Fibroblast of skin of abdomen (primary cell): ENCODE measurements around the gene SCG5.

Source experiments
- DNase-seq: peaks from one replicate; pipeline ENCODE4 v3.0.0-alpha.2; 2013

Gene SCG5

DNA sequence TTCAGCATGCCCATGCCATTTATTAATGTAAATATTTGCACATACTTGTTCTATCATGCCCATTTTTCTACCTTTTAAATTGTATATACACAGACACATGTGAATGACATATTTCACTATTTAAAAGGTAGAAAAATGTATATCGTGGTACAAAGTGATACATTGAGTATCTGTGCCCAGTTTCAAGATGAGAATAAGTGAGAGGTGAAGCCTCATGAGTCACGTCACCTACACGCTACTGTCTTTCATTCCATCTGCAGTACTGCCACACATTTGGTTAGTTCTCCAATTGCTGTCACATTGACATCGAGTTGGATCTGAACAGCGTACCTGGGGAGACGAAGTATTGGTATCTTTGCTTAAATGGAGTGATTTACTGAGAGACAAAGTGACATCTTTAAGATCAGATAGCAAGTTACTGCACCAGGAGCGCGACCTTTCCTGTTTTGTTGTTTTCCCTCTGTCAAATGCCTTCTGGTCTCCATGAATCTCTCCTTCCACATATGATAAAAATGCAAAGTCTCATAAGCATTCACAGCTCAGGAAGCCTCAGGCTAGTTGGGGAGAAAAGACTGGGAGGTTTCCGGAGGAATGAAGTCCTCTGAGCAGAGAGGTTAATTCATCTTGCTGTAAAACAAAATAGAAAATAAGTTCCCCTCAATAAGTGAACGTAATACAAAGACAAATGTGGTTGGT, 88.3 kb downstream of the SCG5 start:
- DNase-seq: no peak

DNA sequence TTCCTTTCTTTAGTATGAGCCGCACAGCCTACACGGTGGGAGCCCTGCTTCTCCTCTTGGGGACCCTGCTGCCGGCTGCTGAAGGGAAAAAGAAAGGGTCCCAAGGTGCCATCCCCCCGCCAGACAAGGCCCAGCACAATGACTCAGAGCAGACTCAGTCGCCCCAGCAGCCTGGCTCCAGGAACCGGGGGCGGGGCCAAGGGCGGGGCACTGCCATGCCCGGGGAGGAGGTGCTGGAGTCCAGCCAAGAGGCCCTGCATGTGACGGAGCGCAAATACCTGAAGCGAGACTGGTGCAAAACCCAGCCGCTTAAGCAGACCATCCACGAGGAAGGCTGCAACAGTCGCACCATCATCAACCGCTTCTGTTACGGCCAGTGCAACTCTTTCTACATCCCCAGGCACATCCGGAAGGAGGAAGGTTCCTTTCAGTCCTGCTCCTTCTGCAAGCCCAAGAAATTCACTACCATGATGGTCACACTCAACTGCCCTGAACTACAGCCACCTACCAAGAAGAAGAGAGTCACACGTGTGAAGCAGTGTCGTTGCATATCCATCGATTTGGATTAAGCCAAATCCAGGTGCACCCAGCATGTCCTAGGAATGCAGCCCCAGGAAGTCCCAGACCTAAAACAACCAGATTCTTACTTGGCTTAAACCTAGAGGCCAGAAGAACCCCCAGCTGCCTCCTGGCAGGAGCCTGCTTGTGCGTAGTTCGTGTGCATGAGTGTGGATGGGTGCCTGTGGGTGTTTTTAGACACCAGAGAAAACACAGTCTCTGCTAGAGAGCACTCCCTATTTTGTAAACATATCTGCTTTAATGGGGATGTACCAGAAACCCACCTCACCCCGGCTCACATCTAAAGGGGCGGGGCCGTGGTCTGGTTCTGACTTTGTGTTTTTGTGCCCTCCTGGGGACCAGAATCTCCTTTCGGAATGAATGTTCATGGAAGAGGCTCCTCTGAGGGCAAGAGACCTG, 89.5 kb downstream of the SCG5 start:
- no peak for DNase-seq

DNA sequence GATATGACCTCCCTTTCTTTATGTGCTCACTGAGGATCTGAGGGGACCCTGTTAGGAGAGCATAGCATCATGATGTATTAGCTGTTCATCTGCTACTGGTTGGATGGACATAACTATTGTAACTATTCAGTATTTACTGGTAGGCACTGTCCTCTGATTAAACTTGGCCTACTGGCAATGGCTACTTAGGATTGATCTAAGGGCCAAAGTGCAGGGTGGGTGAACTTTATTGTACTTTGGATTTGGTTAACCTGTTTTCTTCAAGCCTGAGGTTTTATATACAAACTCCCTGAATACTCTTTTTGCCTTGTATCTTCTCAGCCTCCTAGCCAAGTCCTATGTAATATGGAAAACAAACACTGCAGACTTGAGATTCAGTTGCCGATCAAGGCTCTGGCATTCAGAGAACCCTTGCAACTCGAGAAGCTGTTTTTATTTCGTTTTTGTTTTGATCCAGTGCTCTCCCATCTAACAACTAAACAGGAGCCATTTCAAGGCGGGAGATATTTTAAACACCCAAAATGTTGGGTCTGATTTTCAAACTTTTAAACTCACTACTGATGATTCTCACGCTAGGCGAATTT, 91.2 kb downstream of the SCG5 start:
- DNase-seq: no peak

DNA sequence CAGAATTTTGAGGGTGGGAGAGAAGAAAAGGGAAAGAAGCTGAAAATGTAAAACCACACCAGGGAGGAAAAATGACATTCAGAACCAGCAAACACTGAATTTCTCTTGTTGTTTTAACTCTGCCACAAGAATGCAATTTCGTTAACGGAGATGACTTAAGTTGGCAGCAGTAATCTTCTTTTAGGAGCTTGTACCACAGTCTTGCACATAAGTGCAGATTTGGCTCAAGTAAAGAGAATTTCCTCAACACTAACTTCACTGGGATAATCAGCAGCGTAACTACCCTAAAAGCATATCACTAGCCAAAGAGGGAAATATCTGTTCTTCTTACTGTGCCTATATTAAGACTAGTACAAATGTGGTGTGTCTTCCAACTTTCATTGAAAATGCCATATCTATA, 91.8 kb downstream of the SCG5 start:
- DNase-seq: no peak

DNA sequence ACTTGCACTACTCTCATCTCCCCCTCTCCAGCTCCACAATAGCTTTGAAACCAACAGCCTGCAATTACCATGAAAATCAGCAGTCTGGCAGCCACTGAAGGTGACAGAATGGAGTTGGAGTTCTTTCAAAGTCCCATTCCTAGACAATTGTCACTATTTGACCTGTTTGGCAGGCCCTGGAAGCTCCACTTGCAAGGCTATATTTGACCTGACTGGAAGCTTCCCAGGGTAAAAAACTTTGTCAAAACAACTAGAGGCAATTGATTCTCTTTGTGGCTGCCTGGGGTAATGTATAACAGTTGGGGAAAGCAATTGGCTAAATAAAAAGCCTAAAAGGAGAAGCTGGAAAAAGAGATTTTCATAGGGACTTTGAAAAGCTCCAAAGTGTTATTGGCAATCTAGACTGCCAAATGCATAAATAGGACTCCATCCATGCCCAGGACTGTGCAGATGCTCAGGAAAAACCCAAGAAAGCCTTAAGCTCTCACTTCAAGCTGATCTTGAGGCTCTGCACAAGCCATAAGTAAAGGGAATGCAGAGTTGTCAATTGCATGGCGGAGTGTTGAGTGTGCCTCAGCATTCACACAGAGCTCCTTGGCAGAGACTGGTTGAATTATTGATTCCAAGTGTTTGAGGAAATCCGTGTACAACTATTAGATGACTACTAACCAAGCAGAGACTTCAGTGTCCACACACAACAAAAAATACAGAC, 94.6 kb downstream of the SCG5 start:
- no peak for DNase-seq

DNA sequence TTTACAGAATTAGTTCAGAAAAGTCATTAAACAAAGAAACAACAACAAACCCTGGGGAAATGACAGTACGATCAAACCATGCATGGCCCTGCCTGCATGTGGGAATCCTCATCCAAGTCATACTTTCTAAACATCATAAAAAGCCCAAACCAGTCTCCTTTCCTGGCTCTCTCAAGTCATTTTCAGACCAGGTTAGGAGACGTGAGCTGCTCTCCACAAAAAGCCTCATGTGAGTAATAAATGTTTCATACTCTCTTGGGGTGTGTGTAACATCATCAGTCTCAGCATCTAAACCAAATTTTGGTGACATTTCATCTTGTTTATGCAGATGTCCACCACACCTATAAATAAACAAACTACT, 95.2 kb downstream of the SCG5 start:
- no peak for DNase-seq

DNA sequence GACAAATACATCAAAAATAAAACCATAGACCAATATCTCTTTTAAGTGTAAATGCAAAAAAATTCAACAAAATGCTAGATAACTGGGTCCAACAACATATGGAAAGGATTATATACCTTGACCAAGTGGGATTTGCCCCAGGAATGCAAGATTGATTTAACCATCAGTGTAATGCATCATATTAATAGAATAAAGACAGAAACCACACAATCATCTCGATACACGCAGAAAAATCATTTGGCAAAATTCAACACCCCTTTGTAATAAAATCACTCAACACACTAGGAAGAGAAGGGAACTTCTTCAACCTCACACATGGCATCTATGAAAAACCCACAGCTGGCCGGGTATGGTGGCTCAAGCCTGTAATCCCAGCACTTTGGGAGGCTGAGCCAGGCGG, 95.8 kb downstream of the SCG5 start:
- DNase-seq: peak; percentile 65

DNA sequence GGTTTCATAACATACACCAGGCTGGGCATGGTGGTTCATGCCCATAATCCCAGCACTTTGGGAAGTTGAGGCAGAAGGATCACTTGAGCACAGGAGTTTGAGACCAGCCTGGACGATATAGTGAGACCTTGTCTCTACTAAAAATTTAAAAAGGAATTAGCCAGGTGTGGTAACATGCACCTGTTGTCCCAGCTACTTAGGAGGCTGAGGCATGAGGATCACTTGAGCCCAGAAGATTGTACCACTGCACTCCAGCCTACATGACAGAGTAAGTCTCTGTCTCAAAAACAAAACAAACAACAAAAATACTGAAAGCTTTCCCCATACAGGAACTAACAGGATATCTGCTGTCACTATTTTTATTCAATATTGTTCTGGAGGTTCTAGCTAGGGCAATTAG, 97.2 kb downstream of the SCG5 start:
- DNase-seq: no peak

DNA sequence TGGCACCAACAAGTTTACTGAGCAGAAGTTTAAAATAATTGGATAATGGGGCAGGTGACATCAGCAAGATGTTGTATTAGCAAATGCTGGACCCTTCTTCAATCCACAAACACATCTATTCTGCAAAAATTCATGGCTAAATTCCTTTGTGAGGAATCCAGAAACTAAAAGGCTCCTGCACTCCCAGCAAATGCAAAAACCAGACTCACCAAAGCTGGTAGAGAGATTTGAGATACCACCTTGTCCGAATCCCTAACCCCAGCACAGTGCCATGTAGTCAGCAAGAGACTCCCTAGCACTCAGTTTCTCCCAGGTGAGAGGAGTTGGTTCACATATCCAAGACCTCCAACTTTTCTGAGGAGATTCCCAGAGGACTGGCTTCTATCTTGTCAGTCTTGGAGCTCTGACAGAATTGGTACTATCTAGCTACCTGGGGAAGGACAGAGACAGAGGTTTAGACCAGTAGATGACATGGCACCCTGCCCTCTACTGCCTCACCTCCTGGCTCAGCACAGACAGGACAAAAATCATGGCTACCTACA, 98.1 kb downstream of the SCG5 start:
- DNase-seq: peak; percentile 45

DNA sequence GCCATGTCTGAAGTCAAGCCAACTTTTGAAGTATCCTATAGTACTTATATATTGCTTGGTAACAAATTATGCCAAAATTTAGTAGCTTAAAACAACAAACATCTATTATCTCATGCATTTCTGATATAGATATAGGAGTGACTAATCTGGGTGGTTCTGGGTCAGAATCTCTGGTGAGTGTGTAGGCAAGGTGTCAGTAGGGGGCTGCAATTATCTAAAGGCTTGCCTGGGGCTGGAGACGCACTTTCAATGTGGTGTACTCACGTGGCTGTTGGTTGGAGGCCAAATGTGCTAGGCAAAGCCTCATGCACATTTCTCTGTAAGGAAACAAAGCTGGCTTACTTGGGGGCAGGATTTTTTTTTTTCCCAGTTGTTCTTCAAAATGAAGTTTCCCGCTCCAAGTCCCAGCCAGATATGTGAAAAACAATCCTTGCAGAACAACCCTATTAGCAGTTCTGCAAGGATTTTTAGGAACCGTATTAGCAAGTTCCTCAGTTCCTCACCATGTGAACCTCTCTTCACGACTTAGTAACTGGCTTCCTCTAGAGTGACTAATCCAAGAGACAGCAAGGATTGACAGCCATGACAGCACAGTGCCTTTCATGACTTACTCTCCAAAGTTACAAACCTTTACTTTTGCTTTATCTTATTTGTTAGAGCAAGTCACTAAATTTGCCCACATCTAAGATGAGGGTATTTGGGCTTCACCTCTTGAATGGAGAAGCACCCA, 102.1 kb downstream of the SCG5 start:
- DNase-seq: peak; percentile 64

DNA sequence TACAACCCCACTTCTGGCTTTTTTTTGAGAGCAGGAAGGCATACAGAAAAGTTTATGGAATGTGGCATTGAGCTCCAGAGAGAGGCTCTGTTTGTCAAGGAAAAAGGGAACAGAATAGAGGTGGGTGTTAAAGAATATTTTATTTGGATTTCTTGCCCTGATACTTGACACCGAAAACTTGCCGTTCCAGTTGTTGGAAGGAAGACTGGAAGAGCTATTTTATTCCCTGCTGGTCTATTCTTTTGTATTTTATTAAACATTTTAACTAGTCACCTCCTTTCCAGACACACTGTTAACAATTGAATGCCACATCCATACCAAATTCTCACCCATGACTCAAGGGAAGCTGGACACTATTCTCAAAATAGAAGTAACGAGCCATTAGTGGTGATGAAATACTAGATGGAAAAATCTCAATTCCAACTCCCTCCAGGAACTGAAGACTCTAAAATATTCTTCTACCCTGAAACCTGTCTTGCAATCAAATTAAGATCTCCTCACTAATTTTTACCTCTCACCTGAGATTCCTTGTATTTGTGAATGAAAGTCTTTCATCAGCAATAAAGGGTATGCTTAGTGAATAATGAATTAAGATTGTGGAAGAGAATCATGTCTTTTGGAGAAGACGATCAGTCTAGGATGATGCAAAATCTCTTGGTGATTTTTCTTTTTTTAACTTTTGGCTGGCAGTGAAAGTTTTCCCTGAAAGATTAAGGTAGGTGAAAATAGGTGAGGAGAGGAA, 104.8 kb downstream of the SCG5 start:
- no peak for DNase-seq
